OCI-LY1 (cell line): ENCODE measurements around the gene DDX31.

ENCODE experiments used
- H2AFZ ChIP-seq: fragments of 200-600 bp; sonication (generic), shearing (Covaris generic); 2 replicates; pipeline ENCODE4 v1.6.0; 2014; ENCODE audit warnings: antibody characterized with exemption, mild to moderate bottlenecking, low read length
- H3F3A ChIP-seq: fragments of 200-600 bp; sonication (generic), shearing (Covaris generic); 2 replicates; pipeline ENCODE4 v1.6.0; 2014; ENCODE audit warnings: mild to moderate bottlenecking, antibody characterized with exemption, low read length, moderate library complexity; ENCODE audit not compliant: insufficient read depth
- H3K27ac ChIP-seq: fragments of 200-600 bp; sonication (generic); 2 replicates; pipeline ENCODE4 v1.5.1; 2014; ENCODE audit warnings: low read length, mixed run types, mild to moderate bottlenecking, low read depth; ENCODE audit not compliant: poor library complexity, severe bottlenecking
- H3K27me3 ChIP-seq: fragments of 200-600 bp; sonication (generic); 2 replicates; pipeline ENCODE4 v1.6.0; 2014; ENCODE audit warnings: antibody characterized with exemption, mild to moderate bottlenecking, low read length, moderate library complexity; ENCODE audit not compliant: insufficient read depth
- H3K36me3 ChIP-seq: fragments of 200-600 bp; sonication (generic); 2 replicates; pipeline ENCODE4 v1.6.1; 2014; ENCODE audit warnings: mild to moderate bottlenecking, antibody characterized with exemption, low read length, moderate library complexity, mixed read lengths; ENCODE audit not compliant: insufficient read depth
- H3K4me1 ChIP-seq: fragments of 200-600 bp; sonication (generic); 2 replicates; pipeline ENCODE4 v1.5.1; 2014; ENCODE audit warnings: mild to moderate bottlenecking, low read length, moderate library complexity; ENCODE audit not compliant: insufficient read depth, severe bottlenecking
- H3K4me2 ChIP-seq: fragments of 200-600 bp; sonication (generic), shearing (Covaris generic); 2 replicates; pipeline ENCODE4 v1.6.1; 2014; ENCODE audit warnings: low read length
- H3K4me3 ChIP-seq: fragments of 200-600 bp; sonication (generic); 2 replicates; pipeline ENCODE4 v1.5.1; 2014; ENCODE audit warnings: low read length, low read depth, mild to moderate bottlenecking, mixed read lengths; ENCODE audit not compliant: poor library complexity, severe bottlenecking
- H3K79me2 ChIP-seq: fragments of 200-600 bp; shearing (Covaris generic); 2 replicates; pipeline ENCODE4 v1.6.1; 2016; ENCODE audit warnings: mixed run types, low read length, mixed read lengths; ENCODE audit not compliant: insufficient read depth
- H3K9ac ChIP-seq: fragments of 200-600 bp; sonication (generic), shearing (Covaris generic); 2 replicates; pipeline ENCODE4 v1.6.1; 2014; ENCODE audit warnings: mild to moderate bottlenecking, low read length, mixed read lengths
- H3K9me2 ChIP-seq: fragments of 200-600 bp; sonication (generic), shearing (Covaris generic); 2 replicates; pipeline ENCODE4 v1.6.1; 2014; ENCODE audit warnings: low read depth, mild to moderate bottlenecking, low read length, mixed read lengths
- H3K9me3 ChIP-seq: fragments of 200-600 bp; shearing (Covaris generic); 2 replicates; pipeline ENCODE4 v1.6.1; 2014; ENCODE audit warnings: low read length, mixed read lengths
- H4K20me1 ChIP-seq: fragments of 200-600 bp; sonication (generic), shearing (Covaris generic); 2 replicates; pipeline ENCODE4 v1.6.0; 2016; ENCODE audit warnings: mild to moderate bottlenecking, low read length; ENCODE audit not compliant: insufficient read depth
- CTCF ChIP-seq: fragments of 200-600 bp; sonication (generic), shearing (Covaris generic); IDR thresholded peaks from 2 replicates; pipeline ENCODE4 v1.5.1; 2017; ENCODE audit warnings: mild to moderate bottlenecking, antibody characterized with exemption, low read length, moderate library complexity, mixed read lengths
- EZH2 ChIP-seq: fragments of 200-600 bp; sonication (generic), shearing (Covaris generic); IDR thresholded peaks from 2 replicates; pipeline ENCODE4 v1.8.0; 2017; ENCODE audit warnings: borderline replicate concordance, mixed run types, mild to moderate bottlenecking, antibody characterized with exemption, low read length, moderate library complexity, mixed read lengths

Gene DDX31

GRCh38 chr9:132651259-132651658 is 18.5 kb downstream of the DDX31 start:
- no peak overlapping the region for H3K4me2 ChIP-seq
- H3K9ac ChIP-seq = no peak overlapping the region
- peaks cover 6% of the 10 kb centered on the region; the same call in 1 of the 2 replicates for H3K79me2 ChIP-seq
- no peak overlapping the region for H3K27ac ChIP-seq
- H3K4me3 ChIP-seq = no peak overlapping the region
- H4K20me1 ChIP-seq = no peaks in the 10 kb centered on the region
- no peaks in the 10 kb centered on the region for H3F3A ChIP-seq
- H3K27me3 ChIP-seq = no peaks in the 10 kb centered on the region
- H3K4me1 ChIP-seq = no peaks in the 10 kb centered on the region
- H3K9me2 ChIP-seq = no peaks in the 10 kb centered on the region
- peaks cover 77% of the 10 kb centered on the region for H3K36me3 ChIP-seq
- TF ChIP-seq EZH2 = no peak
- TF ChIP-seq CTCF = peak; percentile 49
- no peak overlapping the region for H2AFZ ChIP-seq
- H3K9me3 ChIP-seq = no peaks in the 10 kb centered on the region

- Histone ChIP-seq H3F3A (no peaks in the 10 kb centered on the region), H4K20me1 (no peaks in the 10 kb centered on the region), H3K9me2 (no peaks in the 10 kb centered on the region), H3K79me2 (peaks cover 3% of the 10 kb centered on the region; the same call in 1 of the 2 replicates), H3K27ac (no peak overlapping the region), H3K4me3 (no peak overlapping the region), H3K27me3 (no peaks in the 10 kb centered on the region), H2AFZ (no peak overlapping the region), H3K4me2 (no peak overlapping the region), H3K4me1 (no peaks in the 10 kb centered on the region), H3K9me3 (no peaks in the 10 kb centered on the region), H3K9ac (no peak overlapping the region), H3K36me3 (peaks cover 90% of the 10 kb centered on the region)
- TF ChIP-seq CTCF = no peak
- no peak for TF ChIP-seq EZH2
Measured at GRCh38 chr9:132648685-132649084, 21.1 kb downstream of the DDX31 start.

GRCh38 chr9:132648283-132648682 is 21.5 kb downstream of the DDX31 start:
- H2AFZ ChIP-seq = no peak overlapping the region
- H3K4me1 ChIP-seq = no peaks in the 10 kb centered on the region
- H3K36me3 ChIP-seq = peaks cover 94% of the 10 kb centered on the region
- H3K27me3 ChIP-seq = no peaks in the 10 kb centered on the region
- H3F3A ChIP-seq = no peaks in the 10 kb centered on the region
- no peak overlapping the region for H3K4me3 ChIP-seq
- no peaks in the 10 kb centered on the region for H3K9me3 ChIP-seq
- no peaks in the 10 kb centered on the region for H4K20me1 ChIP-seq
- no peak overlapping the region for H3K9ac ChIP-seq
- H3K4me2 ChIP-seq = no peak overlapping the region
- H3K27ac ChIP-seq = no peak overlapping the region
- no peaks in the 10 kb centered on the region for H3K9me2 ChIP-seq
- H3K79me2 ChIP-seq = no peaks in the 10 kb centered on the region
- TF ChIP-seq CTCF (no peak), EZH2 (no peak)
